BJ (cell line): ENCODE data around the gene HOOK1. TPM values are rescaled to one million over a fixed set of nuclear protein-coding genes. Genes with fewer than 3 reads are reported as not detected.

Experiments used
- CTCF ChIA-PET: fragments of 350-600 bp; formaldehyde crosslinking; extraction: SDS; loops from one replicate; lab custom pipeline; 2021; ENCODE audit warnings: antibody characterized with exemption, inconsistent platforms; lab: Yijun Ruan, JAX
- POLR2A ChIA-PET: fragments of 300-600 bp; sonication (Branson Sonifier 250); formaldehyde crosslinking; extraction: SDS; loops from one replicate; lab custom pipeline; 2021; ENCODE audit warnings: antibody characterized with exemption; lab: Charles Lee
- DNase-seq: peaks from one replicate; pipeline ENCODE4 v3.0.0-alpha.2; 2011; ENCODE audit warnings: low read depth
- H3K27me3 ChIP-seq: 2 replicates; pipeline ENCODE4 v1.6.0; 2011; ENCODE audit warnings: low read length; ENCODE audit not compliant: control insufficient read depth, insufficient read depth
- H3K36me3 ChIP-seq: 2 replicates; pipeline ENCODE4 v1.5.1; 2011; ENCODE audit warnings: low read length; ENCODE audit not compliant: control insufficient read depth, insufficient read depth
- H3K4me3 ChIP-seq: 2 replicates; pipeline ENCODE4 v1.5.1; 2011; ENCODE audit warnings: low read depth, mild to moderate bottlenecking, control low read depth, low read length
- CTCF ChIP-seq: IDR thresholded peaks from 2 replicates; pipeline ENCODE4 v1.5.1; 2011; ENCODE audit warnings: low read depth, mild to moderate bottlenecking, control low read depth, inconsistent platforms, low read length, moderate library complexity; ENCODE audit not compliant: insufficient read depth
- polyA plus RNA-seq: library from polyadenylated mRNA; depleted of rRNA; stranded (reverse); fragments of >200 nt; gene quantifications from 2 replicates; pipeline ENCODE4 v1.2.3, GENCODE V29; 2011

Gene HOOK1
- polyA plus RNA-seq, 1 experiment: not detected

- TF ChIP-seq CTCF: no peak
- ChIA-PET CTCF (no interaction called here), POLR2A (no interaction called here)
- Histone ChIP-seq H3K36me3 (no peaks in the 10 kb centered on the region), H3K27me3 (no peaks in the 10 kb centered on the region), H3K4me3 (no peak overlapping the region)
- DNase-seq: no peak
Observed at GRCh38 chr1:59856725-59857338, 42.1 kb downstream of the HOOK1 start.

GRCh38 chr1:59857679-59858354 lies 43.1 kb downstream of the HOOK1 start:
- Histone ChIP-seq H3K36me3 (no peaks in the 10 kb centered on the region), H3K4me3 (no peak overlapping the region), H3K27me3 (no peaks in the 10 kb centered on the region)
- POLR2A ChIA-PET: no interaction called here
- DNase-seq: no peak
- CTCF ChIA-PET: no interaction called here
- no peak for TF ChIP-seq CTCF

GRCh38 chr1:59866462-59866861 lies 51.7 kb downstream of the HOOK1 start:
- no peak overlapping the region for H3K4me3 ChIP-seq
- DNase-seq: no peak
- POLR2A ChIA-PET: no interaction called here
- TF ChIP-seq CTCF: no peak
- CTCF ChIA-PET: no interaction called here
- no peaks in the 10 kb centered on the region for H3K27me3 ChIP-seq
- H3K36me3 ChIP-seq: no peaks in the 10 kb centered on the region

GRCh38 chr1:59871746-59872145 lies 57.0 kb downstream of the HOOK1 start:
- H3K27me3 ChIP-seq: no peaks in the 10 kb centered on the region
- ChIA-PET POLR2A (no interaction called here), CTCF (no interaction called here)
- TF ChIP-seq CTCF: no peak
- H3K4me3 ChIP-seq: no peak overlapping the region
- no peaks in the 10 kb centered on the region for H3K36me3 ChIP-seq
- no peak for DNase-seq

- Histone ChIP-seq H3K36me3 (no peaks in the 10 kb centered on the region), H3K4me3 (no peak overlapping the region), H3K27me3 (no peaks in the 10 kb centered on the region)
- TF ChIP-seq CTCF: no peak
- no peak for DNase-seq
- ChIA-PET CTCF (interaction anchor here (1.0 kb wide), 1 partner anchor 70 kb away, joined by 7 read pairs; no protein-coding TSS in a partner anchor), POLR2A (no interaction called here)
Observed at GRCh38 chr1:59877108-59877682, 62.4 kb downstream of the HOOK1 start.
